Esophagus squamous epithelium (tissue), 5 donors: Measurements from ENCODE around the gene LRRC19. TPM values are rescaled to one million over a fixed set of nuclear protein-coding genes. Genes with fewer than 3 reads are reported as not detected.

Experiments
- DNase-seq: peaks from one replicate; lab custom pipeline; 2025; lab: John Stamatoyannopoulos, UW
- H3K27ac ChIP-seq, 4 donors: fragments of 200-600 bp; sonication (generic); one replicate each; pipeline ENCODE4 v1.5.1; 2016 to 2019; ENCODE audit warnings: mild to moderate bottlenecking in 1 of 4
- H3K27me3 ChIP-seq, 4 donors: fragments of 200-600 bp; sonication (generic); 1 replicate in 3 of 4; 2 replicates in 1 of 4; pipeline versions ENCODE4 v1.5.1 to v1.6.0; 2017 to 2021; ENCODE audit warnings: antibody characterized with exemption in 1 of 4
- H3K36me3 ChIP-seq, 3 donors: fragments of 200-600 bp; sonication (generic); one replicate each; pipeline ENCODE4 v1.5.1; 2016 to 2019
- H3K4me1 ChIP-seq, 3 donors: fragments of 200-600 bp; sonication (generic); one replicate each; pipeline ENCODE4 v1.5.1; 2017 to 2019
- H3K4me3 ChIP-seq, 4 donors: fragments of 200-600 bp; sonication (generic); 1 replicate in 3 of 4; 2 replicates in 1 of 4; pipeline ENCODE4 v1.5.1; 2016 to 2019; ENCODE audit warnings: mild to moderate bottlenecking in 2 of 4, moderate library complexity in 1 of 4
- H3K9me3 ChIP-seq, 3 donors: fragments of 200-600 bp; sonication (generic); one replicate each; pipeline ENCODE4 v1.5.1; 2016 to 2019
- CTCF ChIP-seq, 6 experiments: fragments of 450-650 bp in 4 of 6; fragments of 200-600 bp in 2 of 6; sonication (generic) in 2 of 6; IDR thresholded peaks; one replicate each; pipeline ENCODE4 v1.5.1; 2016 to 2019; ENCODE audit warnings: antibody characterized with exemption in 6 of 6, mild to moderate bottlenecking in 4 of 6, moderate library complexity in 4 of 6
- POLR2A ChIP-seq, 4 donors: fragments of 450-650 bp; IDR thresholded peaks; one replicate each; pipeline ENCODE4 v1.6.1; 2017; ENCODE audit warnings: antibody characterized with exemption in 4 of 4, mild to moderate bottlenecking in 4 of 4, moderate library complexity in 3 of 4
- WGBS, 2 donors: methylation state at CpG; one replicate each; pipeline ENCODE4 v1.1.5; 2018; 5-methylcytosine and 5-hydroxymethylcytosine counted together
- intact Hi-C: fragments of 100-400 bp; cut with DNase I; formaldehyde crosslinking; loops from one replicate; pipeline ENCODE4 v1.15.0; 2022
- total RNA-seq, 4 donors: library from RNA; depleted of rRNA; stranded (reverse); fragments of >200 nt; gene quantifications; one replicate each; pipeline ENCODE4 v1.1.0, GENCODE V29; 2016
- donor health status: DM: yes; HTN: yes; CAD: no.

The LRRC19 gene
- total RNA-seq, 4 donors from 2014 or later = not detected

- H3K27me3 ChIP-seq = no peaks in the 10 kb centered on the region
- DNase-seq = no peak
- H3K36me3 ChIP-seq = peaks cover 0 to 4% (median 0%) of the 10 kb centered on the region in 3 donors
- TF ChIP-seq POLR2A (IDR thresholded peaks at IDR 0.05) (no peak), CTCF (IDR thresholded peaks at IDR 0.05) (no peak)
- H3K27ac ChIP-seq = peak overlapping the region in 1 of 4 donors; percentile 98
- 22 to 23% methylated on average over 2 of the region's 2 CpGs for WGBS, 2 donors
- H3K4me3 ChIP-seq = peak overlapping the region in 3 of 4 donors; percentile 82 to 91 (median 86)
- intact Hi-C loops = no loop called here
- H3K9me3 ChIP-seq = no peaks in the 10 kb centered on the region
- peaks cover 18 to 60% (median 20%) of the 10 kb centered on the region in 3 donors for H3K4me1 ChIP-seq
Observed at GRCh38 chr9:26945591-26945990, 59.9 kb downstream of the LRRC19 start.

Other genes starting within 250 kb of the LRRC19 start
- 10 to 100 TPM in 3 of 4 donors, 1 to 10 TPM in 1; 9.6 to 22.7 (median 19.7) TPM for gene CAAP1, start 112.9 kb downstream of the LRRC19 start, total RNA-seq
- 10 to 100 TPM; 18.0 to 27.7 (median 23.8) TPM for gene PLAA, start 58.4 kb downstream of the LRRC19 start, total RNA-seq
- gene IFT74, start 49.3 kb downstream of the LRRC19 start, total RNA-seq = 10 to 100 TPM in 2 of 4 donors, 1 to 10 TPM in 2; 6.0 to 17.2 (median 11.8) TPM
- 1 to 10 TPM in 3 of 4 donors, under 1 TPM in 1; 0.72 to 7.4 (median 4.0) TPM for gene TEK, start 103.6 kb upstream of the LRRC19 start, total RNA-seq